Measurements from ENCODE around the gene TNIK.

Gene TNIK

GRCh38 chr3:171485338-171485737 lies 25.1 kb upstream of the TNIK start:
- no peaks in the 10 kb centered on the region for H4K20me1 ChIP-seq (ENCODE audit: insufficient read depth, low read length)
- no peak overlapping the region for H3K9ac ChIP-seq (ENCODE audit: low read length)
- no peak overlapping the region for H3K4me3 ChIP-seq (ENCODE audit: low read length)
- H3K79me2 ChIP-seq (ENCODE audit: low read length), result no peaks in the 10 kb centered on the region
- no peaks in the 10 kb centered on the region for H3K9me3 ChIP-seq (ENCODE audit: insufficient read depth, low read length)
- no peak overlapping the region for H3K27ac ChIP-seq (ENCODE audit: low read length)
- peaks cover 3% of the 10 kb centered on the region; the same call in 1 of the 2 replicates for H3K4me1 ChIP-seq (ENCODE audit: low read length)
- TF ChIP-seq CTCF (IDR thresholded peaks at IDR 0.05; ENCODE audit: low read depth, low read length) (no peak), EZH2phosphoT487 (IDR thresholded peaks at IDR 0.05; ENCODE audit: low read depth) (no peak)
- H3K4me2 ChIP-seq (ENCODE audit: low read length), result no peak overlapping the region
- H3K36me3 ChIP-seq (replicated peaks; ENCODE audit: low read depth, low read length), result no peaks in the 10 kb centered on the region
- no peaks in the 10 kb centered on the region for H3K27me3 ChIP-seq (ENCODE audit: low read depth, low read length)
- no peak overlapping the region for H2AFZ ChIP-seq (ENCODE audit: low read depth, low read length)

DNA sequence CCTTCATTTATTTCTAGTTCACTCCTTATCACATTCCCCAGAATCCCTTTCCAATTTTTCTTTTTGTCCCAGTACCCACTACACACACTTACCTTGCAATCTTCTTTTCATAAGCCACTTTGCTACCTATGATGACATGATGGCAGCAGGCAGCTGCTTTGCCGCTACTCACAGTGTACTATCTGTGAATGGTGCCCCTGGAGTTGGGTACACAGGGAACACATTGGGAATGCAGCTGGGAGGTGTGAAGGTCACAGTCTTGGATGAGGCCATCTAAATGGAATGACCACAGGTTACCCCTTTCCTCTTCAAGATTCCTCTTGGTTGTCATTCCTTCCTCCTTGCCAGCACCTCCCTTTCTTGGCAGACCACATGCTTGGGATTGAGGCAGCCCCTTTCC lies 20.8 kb upstream of the TNIK start:
- TF ChIP-seq CTCF (IDR thresholded peaks at IDR 0.05; ENCODE audit: low read depth, low read length), result no peak
- no peak for TF ChIP-seq EZH2phosphoT487 (IDR thresholded peaks at IDR 0.05; ENCODE audit: low read depth)
- Histone ChIP-seq H3K9me3 (ENCODE audit: insufficient read depth, low read length) (no peaks in the 10 kb centered on the region), H3K4me3 (ENCODE audit: low read length) (no peak overlapping the region), H4K20me1 (ENCODE audit: insufficient read depth, low read length) (no peaks in the 10 kb centered on the region), H3K27ac (ENCODE audit: low read length) (no peak overlapping the region), H3K9ac (ENCODE audit: low read length) (no peak overlapping the region), H3K79me2 (ENCODE audit: low read length) (no peaks in the 10 kb centered on the region), H2AFZ (ENCODE audit: low read depth, low read length) (0 out of 2 replicates have a peak overlapping the region, but pooled peaks have one; percentile 60), H3K36me3 (replicated peaks; ENCODE audit: low read depth, low read length) (no peaks in the 10 kb centered on the region), H3K4me1 (ENCODE audit: low read length) (peaks cover 4% of the 10 kb centered on the region; the same call in 1 of the 2 replicates), H3K27me3 (ENCODE audit: low read depth, low read length) (no peaks in the 10 kb centered on the region), H3K4me2 (ENCODE audit: low read length) (no peak overlapping the region)

DNA sequence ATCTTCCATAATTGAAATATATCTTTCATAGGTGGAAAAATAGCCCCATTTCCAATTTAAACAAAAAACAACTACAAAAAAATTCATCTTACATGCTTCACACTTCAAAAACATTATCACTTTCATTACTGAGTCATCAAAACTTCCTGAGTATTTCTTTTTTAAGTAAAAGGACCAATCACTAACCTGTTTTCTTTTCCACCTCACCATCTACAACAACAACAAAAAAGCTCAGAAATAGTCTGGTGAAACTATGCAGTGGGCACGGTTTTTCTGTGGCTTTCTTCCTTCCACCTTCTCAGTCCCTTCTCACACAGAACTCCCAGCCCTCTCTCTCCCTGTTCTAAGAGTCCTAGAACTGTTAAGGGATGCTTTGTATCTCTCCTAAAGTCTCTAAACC lies 20.3 kb upstream of the TNIK start:
- H3K9me3 ChIP-seq (ENCODE audit: insufficient read depth, low read length), result no peaks in the 10 kb centered on the region
- no peaks in the 10 kb centered on the region for H3K36me3 ChIP-seq (replicated peaks; ENCODE audit: low read depth, low read length)
- H3K27ac ChIP-seq (ENCODE audit: low read length), result no peak overlapping the region
- no peak overlapping the region for H3K4me2 ChIP-seq (ENCODE audit: low read length)
- peak overlapping the region; percentile 60; the same call in 1 of the 2 replicates for H2AFZ ChIP-seq (ENCODE audit: low read depth, low read length)
- H4K20me1 ChIP-seq (ENCODE audit: insufficient read depth, low read length), result no peaks in the 10 kb centered on the region
- TF ChIP-seq CTCF (IDR thresholded peaks at IDR 0.05; ENCODE audit: low read depth, low read length) (no peak), EZH2phosphoT487 (IDR thresholded peaks at IDR 0.05; ENCODE audit: low read depth) (no peak)
- no peaks in the 10 kb centered on the region for H3K79me2 ChIP-seq (ENCODE audit: low read length)
- peaks cover 4% of the 10 kb centered on the region; the same call in 1 of the 2 replicates for H3K4me1 ChIP-seq (ENCODE audit: low read length)
- no peak overlapping the region for H3K9ac ChIP-seq (ENCODE audit: low read length)
- no peaks in the 10 kb centered on the region for H3K27me3 ChIP-seq (ENCODE audit: low read depth, low read length)
- H3K4me3 ChIP-seq (ENCODE audit: low read length), result no peak overlapping the region

DNA sequence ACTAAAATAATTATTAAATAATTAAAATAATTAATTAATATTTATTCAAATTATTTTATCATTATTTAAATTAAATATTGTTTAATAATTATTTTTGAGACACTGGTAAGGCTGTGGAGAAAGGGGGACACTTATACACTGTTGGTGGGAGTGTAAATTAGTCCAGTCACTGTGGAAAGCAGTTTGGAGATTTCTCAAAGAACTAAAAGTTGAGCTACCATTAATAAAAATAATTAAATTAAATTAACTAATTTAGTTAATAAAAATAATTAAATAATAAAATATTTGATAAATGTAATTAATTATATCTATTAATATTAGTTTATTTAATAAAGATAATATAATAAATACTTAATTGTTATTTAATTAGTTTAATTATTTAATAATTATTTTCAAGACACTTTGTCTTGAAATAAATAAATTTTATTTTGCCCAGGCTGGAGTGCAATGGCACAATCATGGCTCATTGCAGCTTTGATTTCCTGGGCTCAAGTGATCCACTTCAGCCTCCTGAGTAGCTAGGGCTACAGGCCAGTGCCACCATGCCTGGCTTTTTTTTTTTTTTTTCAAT lies 16.4 kb upstream of the TNIK start:
- H4K20me1 ChIP-seq (ENCODE audit: insufficient read depth, low read length), result no peaks in the 10 kb centered on the region
- peaks cover 4% of the 10 kb centered on the region; the same call in 1 of the 2 replicates for H3K4me1 ChIP-seq (ENCODE audit: low read length)
- H3K27ac ChIP-seq (ENCODE audit: low read length), result no peak overlapping the region
- H2AFZ ChIP-seq (ENCODE audit: low read depth, low read length), result no peak overlapping the region
- no peaks in the 10 kb centered on the region for H3K9me3 ChIP-seq (ENCODE audit: insufficient read depth, low read length)
- no peak overlapping the region for H3K4me3 ChIP-seq (ENCODE audit: low read length)
- no peaks in the 10 kb centered on the region for H3K79me2 ChIP-seq (ENCODE audit: low read length)
- H3K27me3 ChIP-seq (ENCODE audit: low read depth, low read length), result no peaks in the 10 kb centered on the region
- no peak overlapping the region for H3K4me2 ChIP-seq (ENCODE audit: low read length)
- TF ChIP-seq EZH2phosphoT487 (IDR thresholded peaks at IDR 0.05; ENCODE audit: low read depth) (no peak), CTCF (IDR thresholded peaks at IDR 0.05; ENCODE audit: low read depth, low read length) (no peak)
- no peaks in the 10 kb centered on the region for H3K36me3 ChIP-seq (replicated peaks; ENCODE audit: low read depth, low read length)
- no peak overlapping the region for H3K9ac ChIP-seq (ENCODE audit: low read length)
